Neural progenitor cell (in vitro differentiated cells): ENCODE measurements around the gene TCF7L2.

ENCODE experiments used
- EZH2 ChIP-seq: fragments of 200-600 bp; sonication (generic); IDR thresholded peaks from 2 replicates; pipeline ENCODE4 v1.6.1; 2017; ENCODE audit warnings: antibody characterized with exemption, mild to moderate bottlenecking, moderate library complexity
- EZH2phosphoT487 ChIP-seq: fragments of 200-600 bp; sonication (generic); IDR thresholded peaks from 2 replicates; pipeline ENCODE4 v1.6.1; 2017; ENCODE audit warnings: antibody characterized with exemption
- TF ChIP-seq, protein P1 (sequence below): fragments of 200-600 bp; sonication (generic); IDR thresholded peaks from 2 replicates; pipeline ENCODE4 v1.5.1; 2017; ENCODE audit warnings: antibody characterized with exemption, mild to moderate bottlenecking

DNA sequence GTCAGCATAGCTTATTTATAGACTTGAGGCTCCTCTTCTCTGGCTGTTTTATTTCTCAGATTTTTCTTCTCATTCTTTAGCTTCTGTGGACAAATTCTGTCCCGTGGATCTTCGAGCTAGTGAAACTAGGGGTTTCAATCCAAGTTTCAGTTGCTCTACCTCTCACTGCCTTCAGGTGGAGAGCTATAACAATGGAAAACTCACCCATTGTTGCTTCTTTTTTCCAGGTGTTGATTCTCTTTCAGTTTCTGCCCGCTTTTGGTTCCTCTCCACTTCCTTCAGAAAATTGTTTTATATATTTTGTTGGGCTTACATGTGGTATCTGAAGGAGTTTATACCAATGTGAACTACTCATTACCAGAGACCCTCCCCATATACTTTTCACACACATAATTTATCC is 266.1 kb downstream of the TCF7L2 start:
- TF ChIP-seq, protein P1, sequence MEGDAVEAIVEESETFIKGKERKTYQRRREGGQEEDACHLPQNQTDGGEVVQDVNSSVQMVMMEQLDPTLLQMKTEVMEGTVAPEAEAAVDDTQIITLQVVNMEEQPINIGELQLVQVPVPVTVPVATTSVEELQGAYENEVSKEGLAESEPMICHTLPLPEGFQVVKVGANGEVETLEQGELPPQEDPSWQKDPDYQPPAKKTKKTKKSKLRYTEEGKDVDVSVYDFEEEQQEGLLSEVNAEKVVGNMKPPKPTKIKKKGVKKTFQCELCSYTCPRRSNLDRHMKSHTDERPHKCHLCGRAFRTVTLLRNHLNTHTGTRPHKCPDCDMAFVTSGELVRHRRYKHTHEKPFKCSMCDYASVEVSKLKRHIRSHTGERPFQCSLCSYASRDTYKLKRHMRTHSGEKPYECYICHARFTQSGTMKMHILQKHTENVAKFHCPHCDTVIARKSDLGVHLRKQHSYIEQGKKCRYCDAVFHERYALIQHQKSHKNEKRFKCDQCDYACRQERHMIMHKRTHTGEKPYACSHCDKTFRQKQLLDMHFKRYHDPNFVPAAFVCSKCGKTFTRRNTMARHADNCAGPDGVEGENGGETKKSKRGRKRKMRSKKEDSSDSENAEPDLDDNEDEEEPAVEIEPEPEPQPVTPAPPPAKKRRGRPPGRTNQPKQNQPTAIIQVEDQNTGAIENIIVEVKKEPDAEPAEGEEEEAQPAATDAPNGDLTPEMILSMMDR: peak; percentile 29
- TF ChIP-seq EZH2 (no peak), EZH2phosphoT487 (no peak)
